ENCODE results near the gene THOC7. TPM values are rescaled to one million over a fixed set of nuclear protein-coding genes. Genes with fewer than 3 reads are reported as not detected.

Gene THOC7
- total RNA-seq, 1 experiment from 2014 or later = 41.8 TPM

DNA sequence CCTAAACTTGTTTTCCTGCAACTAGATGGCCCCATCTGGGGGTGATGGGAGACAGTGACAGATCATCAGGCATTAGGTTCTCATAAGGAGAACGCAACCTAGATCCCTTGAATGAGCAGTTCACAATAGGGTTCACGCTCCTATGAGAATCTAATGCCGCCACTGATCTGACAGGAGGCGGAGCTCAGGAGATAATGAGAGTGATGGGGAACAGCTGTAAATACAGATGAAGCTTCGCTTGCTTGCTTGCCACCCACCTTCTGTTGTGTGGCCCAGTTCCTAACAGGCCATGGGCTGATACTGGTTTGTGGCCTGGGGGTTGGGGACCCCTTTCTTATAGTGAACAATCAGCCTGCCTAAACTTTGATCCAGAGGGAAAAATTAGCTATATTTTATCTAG, 59.7 kb downstream of the THOC7 start:
- DNase-seq = no peak
- Histone ChIP-seq H2AFZ (ENCODE audit: low read length) (no peak overlapping the region), H3K4me1 (ENCODE audit: insufficient read depth, low read length) (no peaks in the 10 kb centered on the region), H3K9me2 (replicated peaks; ENCODE audit: low read length) (no peaks in the 10 kb centered on the region), H3K27me3 (ENCODE audit: low read length) (no peaks in the 10 kb centered on the region), H3K9me3 (ENCODE audit: low read length) (no peaks in the 10 kb centered on the region), H4K20me1 (ENCODE audit: low read length) (no peaks in the 10 kb centered on the region), H3K79me2 (ENCODE audit: low read length) (no peaks in the 10 kb centered on the region), H3K4me3 (ENCODE audit: low read length) (no peak overlapping the region), H3K4me2 (ENCODE audit: low read length) (no peak overlapping the region), H3K36me3 (ENCODE audit: low read depth, low read length) (no peaks in the 10 kb centered on the region), H3F3A (ENCODE audit: low read length, unreplicated experiment) (no peaks in the 10 kb centered on the region), H3K27ac (ENCODE audit: low read length) (no peak overlapping the region), H3K9ac (ENCODE audit: low read length) (no peak overlapping the region)
- no peak for ATAC-seq
- intact Hi-C loops (cut with micrococcal nuclease) = no loop called here
- no peak for TF ChIP-seq EZH2phosphoT487 (IDR thresholded peaks at IDR 0.05; ENCODE audit: borderline replicate concordance, low read length)
- TF ChIP-seq CTCF (conservative IDR thresholded peaks at IDR 0.05; ENCODE audit: low read depth, low read length) = no peak
- no peak for TF ChIP-seq EZH2 (IDR thresholded peaks at IDR 0.05; ENCODE audit: low read length, unreplicated experiment)
- CTCF ChIA-PET = no interaction called here
- POLR2A ChIA-PET (ENCODE audit: unreplicated experiment) = no interaction called here
- no TSS peak for BruUV-seq (replicated peaks)

- CTCF ChIA-PET = no interaction called here
- no peaks in the 10 kb centered on the region for H3K9me3 ChIP-seq (ENCODE audit: low read length)
- no peak for TF ChIP-seq CTCF (conservative IDR thresholded peaks at IDR 0.05; ENCODE audit: low read depth, low read length)
- no peak for TF ChIP-seq EZH2phosphoT487 (IDR thresholded peaks at IDR 0.05; ENCODE audit: borderline replicate concordance, low read length)
- no peak for TF ChIP-seq EZH2 (IDR thresholded peaks at IDR 0.05; ENCODE audit: low read length, unreplicated experiment)
Measured at GRCh38 chr3:63800097-63800496, 63.5 kb downstream of the THOC7 start.

GRCh38 chr3:63798949-63799348, 64.7 kb downstream of the THOC7 start:
- H3K4me2 ChIP-seq (ENCODE audit: low read length) = no peak overlapping the region
- BruUV-seq (replicated peaks) = no TSS peak
- DNase-seq (no peak), ATAC-seq (no peak)
- TF ChIP-seq CTCF (conservative IDR thresholded peaks at IDR 0.05; ENCODE audit: low read depth, low read length) (no peak), EZH2 (IDR thresholded peaks at IDR 0.05; ENCODE audit: low read length, unreplicated experiment) (no peak), EZH2phosphoT487 (IDR thresholded peaks at IDR 0.05; ENCODE audit: borderline replicate concordance, low read length) (no peak)
- H3K4me1 ChIP-seq (ENCODE audit: insufficient read depth, low read length) = no peaks in the 10 kb centered on the region
- H3K9me3 ChIP-seq (ENCODE audit: low read length) = no peaks in the 10 kb centered on the region
- H3K36me3 ChIP-seq (ENCODE audit: low read depth, low read length) = no peaks in the 10 kb centered on the region
- no peaks in the 10 kb centered on the region for H3F3A ChIP-seq (ENCODE audit: low read length, unreplicated experiment)
- no peaks in the 10 kb centered on the region for H3K9me2 ChIP-seq (replicated peaks; ENCODE audit: low read length)
- H3K4me3 ChIP-seq (ENCODE audit: low read length) = no peak overlapping the region
- H4K20me1 ChIP-seq (ENCODE audit: low read length) = no peaks in the 10 kb centered on the region
- H3K27me3 ChIP-seq (ENCODE audit: low read length) = no peaks in the 10 kb centered on the region
- no peak overlapping the region for H2AFZ ChIP-seq (ENCODE audit: low read length)
- no peak overlapping the region for H3K27ac ChIP-seq (ENCODE audit: low read length)
- intact Hi-C loops (cut with micrococcal nuclease) = no loop called here
- H3K79me2 ChIP-seq (ENCODE audit: low read length) = no peaks in the 10 kb centered on the region
- POLR2A ChIA-PET (ENCODE audit: unreplicated experiment) = no interaction called here
- H3K9ac ChIP-seq (ENCODE audit: low read length) = no peak overlapping the region
- CTCF ChIA-PET = no interaction called here

More at GRCh38 chr3:63800097-63800496, 63.5 kb downstream of the THOC7 start:
- Histone ChIP-seq H2AFZ (ENCODE audit: low read length) (no peak overlapping the region), H3K79me2 (ENCODE audit: low read length) (no peaks in the 10 kb centered on the region), H3K9ac (ENCODE audit: low read length) (no peak overlapping the region), H3K4me1 (ENCODE audit: insufficient read depth, low read length) (no peaks in the 10 kb centered on the region), H3K9me2 (replicated peaks; ENCODE audit: low read length) (no peaks in the 10 kb centered on the region), H4K20me1 (ENCODE audit: low read length) (no peaks in the 10 kb centered on the region), H3K4me3 (ENCODE audit: low read length) (no peak overlapping the region), H3K36me3 (ENCODE audit: low read depth, low read length) (no peaks in the 10 kb centered on the region), H3K4me2 (ENCODE audit: low read length) (no peak overlapping the region), H3K27me3 (ENCODE audit: low read length) (no peaks in the 10 kb centered on the region), H3K27ac (ENCODE audit: low read length) (no peak overlapping the region), H3F3A (ENCODE audit: low read length, unreplicated experiment) (no peaks in the 10 kb centered on the region)
- intact Hi-C loops (cut with micrococcal nuclease) = no loop called here
- POLR2A ChIA-PET (ENCODE audit: unreplicated experiment) = no interaction called here
- ATAC-seq (no peak), DNase-seq (no peak)
- BruUV-seq (replicated peaks) = no TSS peak

Measured in PC-3 (cell line).